ENCODE results near the gene PLXNA4. TPM values are rescaled to one million over a fixed set of nuclear protein-coding genes. Genes with fewer than 3 reads are reported as not detected.

Gene PLXNA4
- total RNA-seq, 1 experiment from 2014 or later: 0.11 TPM

GRCh38 chr7:132103718-132104117 lies 472.6 kb downstream of the PLXNA4 start:
- BruUV-seq (replicated peaks): no TSS peak
- H3K4me1 ChIP-seq (ENCODE audit: insufficient read depth, low read length, poor library complexity, severe bottlenecking): no peaks in the 10 kb centered on the region
- DNase-seq (ENCODE audit: low spot score): no peak
- TF ChIP-seq CTCF (conservative IDR thresholded peaks at IDR 0.05; ENCODE audit: low read depth, low read length): no peak
- TF ChIP-seq EZH2 (IDR thresholded peaks at IDR 0.05; ENCODE audit: borderline replicate concordance, low read depth, low read length, poor library complexity, severe bottlenecking): no peak
- intact Hi-C loops (cut with micrococcal nuclease; ENCODE audit: unreplicated experiment): no loop called here
- CTCF ChIA-PET: no interaction called here
- no peaks in the 10 kb centered on the region for H3K36me3 ChIP-seq (ENCODE audit: insufficient read depth, low read length, poor library complexity, severe bottlenecking)
- POLR2A ChIA-PET (ENCODE audit: low non-redundant PET): no interaction called here
- no peaks in the 10 kb centered on the region for H3K9me3 ChIP-seq (ENCODE audit: low read depth, low read length, poor library complexity, severe bottlenecking)
- H3K27ac ChIP-seq (ENCODE audit: low read depth, low read length, poor library complexity, severe bottlenecking): no peak overlapping the region
- no peak overlapping the region for H3K4me3 ChIP-seq (ENCODE audit: low read depth, low read length, poor library complexity, severe bottlenecking)
- peaks cover 5% of the 10 kb centered on the region for H3K27me3 ChIP-seq (replicated peaks; ENCODE audit: insufficient read depth, low read depth, low read length, poor library complexity)

GRCh38 chr7:132102942-132103341 lies 473.3 kb downstream of the PLXNA4 start:
- no peak for DNase-seq (ENCODE audit: low spot score)
- no peaks in the 10 kb centered on the region for H3K9me3 ChIP-seq (ENCODE audit: low read depth, low read length, poor library complexity, severe bottlenecking)
- ChIA-PET POLR2A (ENCODE audit: low non-redundant PET) (no interaction called here), CTCF (no interaction called here)
- no peak for TF ChIP-seq CTCF (conservative IDR thresholded peaks at IDR 0.05; ENCODE audit: low read depth, low read length)
- no peak for TF ChIP-seq EZH2 (IDR thresholded peaks at IDR 0.05; ENCODE audit: borderline replicate concordance, low read depth, low read length, poor library complexity, severe bottlenecking)
- H3K27me3 ChIP-seq (replicated peaks; ENCODE audit: insufficient read depth, low read depth, low read length, poor library complexity): peaks cover 5% of the 10 kb centered on the region
- H3K4me1 ChIP-seq (ENCODE audit: insufficient read depth, low read length, poor library complexity, severe bottlenecking): no peaks in the 10 kb centered on the region
- intact Hi-C loops (cut with micrococcal nuclease; ENCODE audit: unreplicated experiment): no loop called here
- no peak overlapping the region for H3K4me3 ChIP-seq (ENCODE audit: low read depth, low read length, poor library complexity, severe bottlenecking)
- H3K27ac ChIP-seq (ENCODE audit: low read depth, low read length, poor library complexity, severe bottlenecking): no peak overlapping the region
- no TSS peak for BruUV-seq (replicated peaks)
- no peaks in the 10 kb centered on the region for H3K36me3 ChIP-seq (ENCODE audit: insufficient read depth, low read length, poor library complexity, severe bottlenecking)

DNA sequence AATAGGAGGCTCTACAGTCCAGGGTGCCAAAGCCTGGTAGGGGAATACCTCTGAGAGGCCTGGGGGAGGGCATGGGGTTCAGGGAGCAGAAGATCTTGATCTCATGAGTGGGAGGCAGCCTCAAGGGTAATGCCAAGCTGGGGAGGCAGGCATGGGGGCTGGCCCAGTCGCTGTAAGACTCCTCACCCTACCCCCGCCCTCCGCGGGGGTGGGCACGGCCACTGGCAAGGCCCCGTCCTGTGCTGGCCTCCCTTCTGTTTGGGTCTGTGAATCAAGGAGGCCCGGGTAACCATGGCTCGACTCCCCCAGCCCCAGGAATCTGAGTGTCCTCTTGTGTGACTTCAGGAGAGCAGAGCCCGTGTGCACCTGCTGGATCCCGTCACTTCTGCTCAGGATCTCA lies 473.9 kb downstream of the PLXNA4 start:
- CTCF ChIA-PET: no interaction called here
- H3K9me3 ChIP-seq (ENCODE audit: low read depth, low read length, poor library complexity, severe bottlenecking): no peaks in the 10 kb centered on the region
- H3K36me3 ChIP-seq (ENCODE audit: insufficient read depth, low read length, poor library complexity, severe bottlenecking): no peaks in the 10 kb centered on the region
- H3K4me3 ChIP-seq (ENCODE audit: low read depth, low read length, poor library complexity, severe bottlenecking): no peak overlapping the region
- BruUV-seq (replicated peaks): no TSS peak
- H3K27ac ChIP-seq (ENCODE audit: low read depth, low read length, poor library complexity, severe bottlenecking): no peak overlapping the region
- H3K27me3 ChIP-seq (replicated peaks; ENCODE audit: insufficient read depth, low read depth, low read length, poor library complexity): peaks cover 5% of the 10 kb centered on the region
- intact Hi-C loops (cut with micrococcal nuclease; ENCODE audit: unreplicated experiment): no loop called here
- H3K4me1 ChIP-seq (ENCODE audit: insufficient read depth, low read length, poor library complexity, severe bottlenecking): no peaks in the 10 kb centered on the region
- POLR2A ChIA-PET (ENCODE audit: low non-redundant PET): no interaction called here
- no peak for DNase-seq (ENCODE audit: low spot score)
- no peak for TF ChIP-seq CTCF (conservative IDR thresholded peaks at IDR 0.05; ENCODE audit: low read depth, low read length)
- no peak for TF ChIP-seq EZH2 (IDR thresholded peaks at IDR 0.05; ENCODE audit: borderline replicate concordance, low read depth, low read length, poor library complexity, severe bottlenecking)

Data from A673 (cell line).